Measurements from ENCODE around the gene HHIPL1.

DNA sequence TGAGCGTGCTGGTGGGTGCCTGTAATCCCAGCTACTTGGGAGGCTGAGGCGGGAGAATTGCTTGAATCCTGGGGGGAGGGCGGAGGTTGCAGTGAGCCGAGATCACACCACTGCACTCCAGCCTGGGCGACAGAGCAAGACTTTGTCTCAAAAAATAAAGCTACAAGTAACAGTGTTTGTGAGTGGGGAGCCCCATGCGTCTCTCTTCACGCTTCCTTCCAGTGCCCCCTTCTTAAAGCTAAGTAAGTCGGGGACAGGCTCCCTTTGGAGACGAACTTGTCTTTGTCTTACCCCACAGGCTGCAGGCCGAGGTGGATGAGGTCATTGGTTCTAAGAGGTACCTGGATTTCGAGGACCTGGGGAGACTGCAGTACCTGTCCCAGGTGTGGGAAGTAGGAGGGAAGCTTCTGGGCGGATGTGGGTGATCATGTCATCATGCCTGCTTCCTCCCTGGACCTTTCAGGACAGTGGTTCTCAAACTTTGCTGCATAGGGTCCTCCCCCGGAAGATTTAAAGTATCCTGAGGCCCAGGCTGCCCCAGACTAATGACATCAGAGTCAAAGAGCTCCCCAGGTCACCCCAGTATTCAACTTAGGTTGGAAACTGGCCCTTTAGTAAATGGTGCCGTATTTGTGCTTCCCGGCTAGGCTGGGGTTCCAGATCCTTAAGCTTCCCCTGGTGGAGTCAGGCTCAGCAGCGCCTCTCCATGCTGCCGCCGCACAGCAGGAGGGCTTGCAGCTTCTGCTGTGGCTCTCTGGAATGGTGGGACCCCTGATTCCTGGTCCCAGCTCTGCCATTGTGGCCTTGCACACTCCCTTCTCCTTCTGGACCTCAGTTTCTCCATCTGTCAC lies 76.2 kb downstream of the HHIPL1 start:
- TF ChIP-seq, protein P1, sequence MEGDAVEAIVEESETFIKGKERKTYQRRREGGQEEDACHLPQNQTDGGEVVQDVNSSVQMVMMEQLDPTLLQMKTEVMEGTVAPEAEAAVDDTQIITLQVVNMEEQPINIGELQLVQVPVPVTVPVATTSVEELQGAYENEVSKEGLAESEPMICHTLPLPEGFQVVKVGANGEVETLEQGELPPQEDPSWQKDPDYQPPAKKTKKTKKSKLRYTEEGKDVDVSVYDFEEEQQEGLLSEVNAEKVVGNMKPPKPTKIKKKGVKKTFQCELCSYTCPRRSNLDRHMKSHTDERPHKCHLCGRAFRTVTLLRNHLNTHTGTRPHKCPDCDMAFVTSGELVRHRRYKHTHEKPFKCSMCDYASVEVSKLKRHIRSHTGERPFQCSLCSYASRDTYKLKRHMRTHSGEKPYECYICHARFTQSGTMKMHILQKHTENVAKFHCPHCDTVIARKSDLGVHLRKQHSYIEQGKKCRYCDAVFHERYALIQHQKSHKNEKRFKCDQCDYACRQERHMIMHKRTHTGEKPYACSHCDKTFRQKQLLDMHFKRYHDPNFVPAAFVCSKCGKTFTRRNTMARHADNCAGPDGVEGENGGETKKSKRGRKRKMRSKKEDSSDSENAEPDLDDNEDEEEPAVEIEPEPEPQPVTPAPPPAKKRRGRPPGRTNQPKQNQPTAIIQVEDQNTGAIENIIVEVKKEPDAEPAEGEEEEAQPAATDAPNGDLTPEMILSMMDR (IDR thresholded peaks at IDR 0.05; ENCODE audit: extremely low read depth in 1 of 2, insufficient read depth in 1 of 2, low read depth in 1 of 2, low read length in 2 of 2) = no peak
- TF ChIP-seq EZH2 (IDR thresholded peaks at IDR 0.05; ENCODE audit: borderline replicate concordance, low read depth, low read length, severe bottlenecking) (no peak), POLR2A (IDR thresholded peaks at IDR 0.05; ENCODE audit: low read depth, low read length) (no peak)

Data from endothelial cell of umbilical vein (primary cell).